HL-60/S4 treated with retinoic acid at 250 ng/mL for 4 days and 3 days (cell line): ENCODE results near the gene PLIN5.

Source experiments
- in situ Hi-C: fragments of 300-500 bp; cut with MboI; formaldehyde crosslinking; loops from 2 replicates; pipeline ENCODE4 v1.7.0; 2022; ENCODE audit warnings: low sequenced_read_pairs

PLIN5 gene

GRCh38 chr19:4534836-4535658 lies at the start of gene PLIN5:
TSS of gene PLIN5 (minus strand) at chr19:4535224. CDS start at chr19:4534074, 1,150 bp downstream.
- in situ Hi-C loops, result no loop called here

GRCh38 chr19:4583961-4584669 lies 49.1 kb upstream of the PLIN5 start:
- in situ Hi-C loops, result no loop called here

- in situ Hi-C loops, result no loop called here
These were observed 48.2 kb upstream of the PLIN5 start for GRCh38 chr19:4582980-4583842.

GRCh38 chr19:4581666-4582553 lies 46.9 kb upstream of the PLIN5 start:
- in situ Hi-C loops, result no loop called here

GRCh38 chr19:4580961-4581665 lies 46.1 kb upstream of the PLIN5 start:
- in situ Hi-C loops, result no loop called here

- in situ Hi-C loops, result no loop called here
These were observed 45.2 kb upstream of the PLIN5 start for GRCh38 chr19:4580021-4580901.

GRCh38 chr19:4579389-4579788 lies 44.4 kb upstream of the PLIN5 start:
- in situ Hi-C loops, result loop anchor here (5.0 kb wide), 1 partner anchor 53 kb away; no protein-coding TSS in a partner anchor

GRCh38 chr19:4578552-4579248 lies 43.7 kb upstream of the PLIN5 start:
- in situ Hi-C loops, result loop anchor here (5.0 kb wide), 1 partner anchor 54 kb away; no protein-coding TSS in a partner anchor

GRCh38 chr19:4577020-4577782 lies 42.2 kb upstream of the PLIN5 start:
- in situ Hi-C loops, result loop anchor here (5.0 kb wide), 1 partner anchor 55 kb away; no protein-coding TSS in a partner anchor

- in situ Hi-C loops, result loop anchor here (5.0 kb wide), 1 partner anchor 56 kb away; no protein-coding TSS in a partner anchor
These were observed 41.3 kb upstream of the PLIN5 start for GRCh38 chr19:4576016-4576933.

GRCh38 chr19:4575267-4576015 lies 40.4 kb upstream of the PLIN5 start:
- in situ Hi-C loops, result loop anchor here (5.0 kb wide), 1 partner anchor 57 kb away; no protein-coding TSS in a partner anchor

GRCh38 chr19:4573682-4574081 lies 38.7 kb upstream of the PLIN5 start:
- in situ Hi-C loops, result no loop called here

GRCh38 chr19:4571305-4571917 lies 36.4 kb upstream of the PLIN5 start:
- in situ Hi-C loops, result no loop called here

- in situ Hi-C loops, result no loop called here
These were observed 35.9 kb upstream of the PLIN5 start for GRCh38 chr19:4570916-4571304.

- in situ Hi-C loops, result no loop called here
These were observed 35.4 kb upstream of the PLIN5 start for GRCh38 chr19:4570402-4570801.
